Ectodermal cell (in vitro differentiated cells): ENCODE data around the gene GYS2. TPM values are rescaled to one million over a fixed set of nuclear protein-coding genes. Genes with fewer than 3 reads are reported as not detected.
"Not testable (repeated sequence)": the region's sequence is repeated elsewhere in the genome, so short reads cannot be mapped to it uniquely, and the experiment has no call there.

ENCODE experiments used
- H3K27ac ChIP-seq: 2 replicates; pipeline ENCODE4 v1.7.0; 2013; ENCODE audit warnings: mild to moderate bottlenecking, low read depth, low read length; ENCODE audit not compliant: insufficient read depth, poor library complexity, severe bottlenecking
- H3K27me3 ChIP-seq: 2 replicates; pipeline ENCODE4 v1.7.0; 2013; ENCODE audit warnings: mild to moderate bottlenecking, low read length; ENCODE audit not compliant: insufficient read depth, control insufficient read depth, poor library complexity, severe bottlenecking
- H3K36me3 ChIP-seq: one replicate; pipeline ENCODE4 v1.7.0; 2013; ENCODE audit warnings: low read length; ENCODE audit not compliant: control insufficient read depth, insufficient read depth
- H3K4me1 ChIP-seq: one replicate; pipeline ENCODE4 v1.7.0; 2013; ENCODE audit warnings: low read length; ENCODE audit not compliant: control insufficient read depth, insufficient read depth
- H3K4me3 ChIP-seq: 2 replicates; pipeline ENCODE4 v1.7.0; 2013; ENCODE audit warnings: low read depth, low read length, control low read depth; ENCODE audit not compliant: insufficient read depth
- H3K9me3 ChIP-seq: 2 replicates; pipeline ENCODE4 v1.7.0; 2013; ENCODE audit warnings: mild to moderate bottlenecking, low read length, moderate library complexity; ENCODE audit not compliant: control insufficient read depth
- WGBS, 2 experiments: methylation state at CpG; one replicate each; pipeline ENCODE4 v1.1.7; 2013; ENCODE audit warnings: missing lambda C conversion rate in 2 of 2; 5-methylcytosine and 5-hydroxymethylcytosine counted together
- polyA plus RNA-seq, 4 experiments: library from polyadenylated mRNA; stranded (reverse); fragments of 50-300 nt; gene quantifications; one replicate each; pipeline ENCODE4 v1.2.3, GENCODE V29; 2013

GYS2 gene
- 0.13 TPM for polyA plus RNA-seq (2013, experiment 1 of 4)
- polyA plus RNA-seq (2013, experiment 2 of 4) = not detected
- not detected for polyA plus RNA-seq (2013, experiment 3 of 4)
- polyA plus RNA-seq (2013, experiment 4 of 4) = not detected

DNA sequence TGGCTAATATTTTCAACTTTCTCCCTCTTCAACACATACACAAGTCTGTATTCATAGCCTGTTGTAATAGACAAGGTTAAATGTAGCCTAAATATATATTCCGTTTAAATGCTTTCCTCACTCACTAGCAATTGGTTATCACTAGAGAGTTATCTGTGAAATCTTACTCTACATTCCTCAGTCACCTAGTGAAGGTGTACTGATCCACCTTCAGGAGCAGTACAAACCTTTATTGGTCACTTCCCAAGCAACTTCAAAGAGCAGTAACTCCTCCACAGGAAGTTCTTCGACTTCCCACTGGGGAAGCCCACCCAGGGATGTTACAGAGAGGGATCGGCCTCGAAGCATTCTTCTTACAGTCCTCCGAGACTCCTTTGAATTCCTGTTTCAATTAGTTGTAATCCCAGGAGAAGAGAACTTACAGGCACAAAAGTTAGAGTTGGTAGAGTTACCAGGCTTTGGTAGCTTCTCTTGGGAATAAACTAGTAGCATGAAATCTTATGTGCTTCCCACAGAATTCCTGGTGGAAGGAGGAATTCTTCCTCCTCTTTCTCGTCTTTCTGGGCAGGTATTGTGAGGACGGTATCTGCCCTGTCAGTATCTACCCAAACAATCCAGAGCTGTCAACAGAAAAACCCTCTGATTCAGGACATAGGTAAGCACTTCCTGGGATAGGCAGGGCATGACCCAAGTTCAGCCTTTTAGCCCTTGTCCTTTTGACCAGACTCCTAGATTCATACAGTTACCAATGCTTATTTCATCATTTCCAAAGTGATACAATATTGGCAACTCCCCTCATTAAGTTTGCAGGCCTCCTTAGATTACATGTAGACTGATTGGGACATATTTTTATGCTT lies at the start of gene GYS2:
GYS2 (minus strand) TSS at position 603 of the 857 bp plus-strand sequence; CDS start at position 348, 255 bp downstream.
- H3K27ac ChIP-seq = no peak within 1 kb of the TSS
- H3K4me3 ChIP-seq = no peak within 1 kb of the TSS
- no peaks in the 10 kb centered on the region for H3K27me3 ChIP-seq
- no peaks in the 10 kb centered on the region for H3K4me1 ChIP-seq
- no peaks in the 10 kb centered on the region for H3K36me3 ChIP-seq
- no peaks in the 10 kb centered on the region for H3K9me3 ChIP-seq
- 53 to 58% methylated on average over 6 to 7 of the region's 7 CpGs for WGBS, 2 experiments

DNA sequence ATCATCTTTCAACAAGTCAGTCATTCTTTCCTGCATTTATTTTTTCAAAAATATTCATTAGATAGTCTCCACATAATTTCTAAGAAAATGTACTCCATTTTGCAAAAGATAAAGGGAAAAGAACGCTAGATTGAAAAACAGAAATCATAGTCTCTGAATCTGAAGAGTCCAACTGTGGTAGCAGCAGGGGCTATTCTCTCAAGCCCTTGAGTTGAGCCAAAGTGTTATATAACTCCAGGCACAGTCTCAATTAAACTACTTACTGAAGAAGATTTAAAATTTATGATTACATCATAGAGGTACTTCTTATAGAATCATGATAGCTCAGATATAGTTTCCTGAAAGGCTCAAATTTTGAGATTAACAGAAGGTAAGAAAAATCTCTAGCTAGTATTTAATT lies 47.2 kb upstream of the GYS2 start:
- H3K4me3 ChIP-seq = no peak overlapping the region
- H3K36me3 ChIP-seq = peaks cover 40% of the 10 kb centered on the region
- no peaks in the 10 kb centered on the region for H3K9me3 ChIP-seq
- no peaks in the 10 kb centered on the region for H3K27me3 ChIP-seq
- peaks cover 15% of the 10 kb centered on the region for H3K4me1 ChIP-seq
- WGBS, 2 experiments = 100% methylated on average over 1 of the region's 1 CpG
- H3K27ac ChIP-seq = no peak overlapping the region

- Histone ChIP-seq H3K4me1 (peaks cover 15% of the 10 kb centered on the region), H3K27me3 (no peaks in the 10 kb centered on the region), H3K27ac (no peak overlapping the region), H3K9me3 (no peaks in the 10 kb centered on the region), H3K36me3 (peaks cover 45% of the 10 kb centered on the region), H3K4me3 (no peak overlapping the region)
- WGBS, 2 experiments = 95 to 100% methylated on average over 1 of the region's 1 CpG
Measured at GRCh38 chr12:21650997-21651396, 46.4 kb upstream of the GYS2 start.

DNA sequence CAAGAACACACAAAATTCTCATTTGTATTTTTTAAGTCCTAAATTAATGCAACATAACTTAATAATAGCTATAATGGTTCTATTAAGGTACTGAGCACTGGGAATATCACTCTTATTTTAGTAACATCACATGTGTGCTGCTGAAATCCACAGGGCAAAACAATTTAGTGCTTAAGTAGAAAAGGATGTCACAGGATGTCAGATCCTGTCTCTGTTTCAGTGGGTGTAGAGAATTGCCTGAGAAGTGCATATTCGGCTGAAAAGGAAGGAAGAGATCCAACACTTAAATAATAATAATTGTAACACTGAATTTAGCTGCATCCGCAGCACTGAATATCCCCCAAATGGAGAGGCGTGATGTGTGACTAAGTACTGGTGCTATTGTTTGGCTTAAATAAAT lies 44.4 kb upstream of the GYS2 start:
- Histone ChIP-seq H3K36me3 (peaks cover 49% of the 10 kb centered on the region), H3K4me3 (no peak overlapping the region), H3K4me1 (peaks cover 10% of the 10 kb centered on the region), H3K9me3 (no peaks in the 10 kb centered on the region), H3K27me3 (no peaks in the 10 kb centered on the region), H3K27ac (no peak overlapping the region)
- WGBS, 2 experiments = no CpG with 5 or more reads among the region's 3 CpGs

DNA sequence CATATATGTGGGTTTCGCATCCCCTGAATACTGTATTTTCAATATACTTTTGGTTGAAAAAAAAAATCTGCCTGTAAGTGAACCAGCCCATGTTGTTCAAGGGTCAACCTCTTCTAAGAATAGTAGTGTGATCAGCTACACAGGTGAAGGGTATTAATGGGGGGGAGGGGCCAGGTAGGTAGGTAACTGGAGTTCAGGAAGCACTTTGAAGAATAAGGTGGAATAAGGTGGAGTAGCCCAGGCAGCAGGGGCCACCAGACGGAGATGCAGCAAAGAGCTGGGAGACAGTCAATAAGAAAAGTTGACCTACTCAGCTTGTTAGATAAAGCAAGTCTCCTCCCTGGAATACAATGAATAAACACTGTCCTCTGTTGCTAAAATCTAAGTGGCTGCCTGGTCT lies 43.7 kb upstream of the GYS2 start:
- H3K36me3 ChIP-seq = peaks cover 49% of the 10 kb centered on the region
- no peaks in the 10 kb centered on the region for H3K27me3 ChIP-seq
- 97 to 98% methylated on average over 2 of the region's 2 CpGs for WGBS, 2 experiments
- no peak overlapping the region for H3K4me3 ChIP-seq
- H3K27ac ChIP-seq = no peak overlapping the region
- no peaks in the 10 kb centered on the region for H3K9me3 ChIP-seq
- peaks cover 10% of the 10 kb centered on the region for H3K4me1 ChIP-seq

DNA sequence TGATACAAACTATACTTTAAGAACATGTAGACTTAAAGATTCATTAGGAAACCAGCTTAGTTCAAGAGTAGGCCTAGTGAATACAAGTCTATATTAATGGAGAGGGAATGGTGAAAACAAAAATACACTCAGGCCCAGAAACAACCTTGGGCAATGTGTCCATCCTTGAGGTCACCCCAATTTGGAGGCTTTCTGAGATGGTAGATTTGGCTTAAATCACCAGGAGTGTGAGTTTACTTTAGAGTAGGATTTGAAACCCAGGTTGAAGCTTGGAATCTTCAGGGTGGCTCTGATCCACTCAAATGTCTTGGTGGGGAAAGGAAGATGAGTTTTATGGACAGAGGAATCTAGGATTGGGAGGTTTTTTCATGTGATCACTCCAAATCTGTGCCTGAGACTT lies 42.5 kb upstream of the GYS2 start:
- H3K36me3 ChIP-seq = peaks cover 55% of the 10 kb centered on the region
- no peak overlapping the region for H3K27ac ChIP-seq
- H3K27me3 ChIP-seq = no peaks in the 10 kb centered on the region
- no peak overlapping the region for H3K4me3 ChIP-seq
- no peaks in the 10 kb centered on the region for H3K9me3 ChIP-seq
- H3K4me1 ChIP-seq = peaks cover 13% of the 10 kb centered on the region

- H3K27ac ChIP-seq, H3K27me3 ChIP-seq, H3K9me3 ChIP-seq, H3K4me3 ChIP-seq: not testable (repeated sequence)
- WGBS, 2 experiments = 70 to 77% methylated on average over 5 to 6 of the region's 7 CpGs
- peaks cover 13% of the 10 kb centered on the region for H3K4me1 ChIP-seq
- peaks cover 53% of the 10 kb centered on the region for H3K36me3 ChIP-seq
Measured at GRCh38 chr12:21645041-21645500, 40.4 kb upstream of the GYS2 start.

DNA sequence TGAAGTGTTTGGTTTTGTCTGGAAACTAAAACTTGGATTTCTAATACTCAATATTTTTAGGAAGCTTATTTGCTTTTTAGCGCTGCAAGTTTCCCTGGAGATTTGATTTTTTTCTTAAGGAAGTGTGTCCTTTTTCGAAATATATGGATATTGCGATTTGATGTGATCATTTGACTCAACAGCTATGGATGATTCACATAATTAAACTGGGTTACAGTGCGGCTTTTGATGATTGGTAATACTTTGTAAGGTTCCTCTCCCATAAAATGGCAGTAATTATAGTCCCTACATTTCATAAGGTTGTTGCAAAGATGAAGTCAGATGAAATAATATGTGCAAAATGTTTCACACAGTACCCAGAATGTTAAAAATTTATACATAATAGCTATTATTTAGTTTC lies 39.9 kb upstream of the GYS2 start:
- Histone ChIP-seq H3K36me3 (peaks cover 48% of the 10 kb centered on the region), H3K27me3 (no peaks in the 10 kb centered on the region), H3K27ac (no peak overlapping the region), H3K4me1 (peaks cover 13% of the 10 kb centered on the region), H3K4me3 (no peak overlapping the region), H3K9me3 (no peaks in the 10 kb centered on the region)
- WGBS, 2 experiments = 95 to 98% methylated on average over 4 of the region's 4 CpGs

GRCh38 chr12:21643758-21644157 lies 39.1 kb upstream of the GYS2 start:
- H3K4me3 ChIP-seq = no peak overlapping the region
- H3K27ac ChIP-seq = no peak overlapping the region
- 91 to 97% methylated on average over 3 of the region's 3 CpGs for WGBS, 2 experiments
- no peaks in the 10 kb centered on the region for H3K9me3 ChIP-seq
- H3K36me3 ChIP-seq = peaks cover 45% of the 10 kb centered on the region
- H3K27me3 ChIP-seq = no peaks in the 10 kb centered on the region
- H3K4me1 ChIP-seq = peaks cover 13% of the 10 kb centered on the region

DNA sequence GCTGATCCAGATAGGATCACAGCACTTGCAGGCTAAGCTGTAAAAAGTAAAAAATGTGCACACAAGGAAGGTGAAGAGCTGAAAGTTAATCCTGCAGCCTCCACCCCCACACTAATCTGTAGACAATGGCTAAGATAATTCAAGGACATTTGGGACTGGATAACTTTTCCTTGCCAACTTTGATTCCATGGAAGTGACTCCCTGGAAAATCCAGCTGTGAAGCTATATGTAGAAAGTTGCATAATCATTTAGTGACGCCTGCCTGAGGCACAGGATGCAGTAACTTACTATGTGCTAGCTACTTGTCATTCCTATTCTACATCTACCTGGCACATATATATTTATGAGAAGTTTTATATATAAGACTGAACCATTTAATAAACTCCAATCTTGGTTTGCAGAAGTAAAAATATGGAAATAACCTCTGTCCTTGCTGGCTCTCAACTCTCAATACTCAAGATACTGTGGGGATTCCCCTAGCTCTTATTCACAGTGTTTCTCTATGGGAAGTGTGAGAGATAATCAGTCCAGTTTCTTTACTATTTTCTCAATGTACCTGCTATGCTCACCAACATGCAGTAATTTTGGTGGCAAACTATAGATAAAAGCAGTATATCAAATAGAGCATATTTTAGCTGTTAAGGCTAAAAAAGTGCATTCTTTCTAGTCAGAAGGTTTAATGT lies 38.2 kb upstream of the GYS2 start:
- Histone ChIP-seq H3K36me3 (peaks cover 46% of the 10 kb centered on the region), H3K4me3 (no peak overlapping the region), H3K9me3 (no peaks in the 10 kb centered on the region), H3K4me1 (peaks cover 13% of the 10 kb centered on the region), H3K27ac (no peak overlapping the region), H3K27me3 (no peaks in the 10 kb centered on the region)
- WGBS, 2 experiments = 100% methylated on average over 1 of the region's 1 CpG; no CpG with 5 or more reads in 1 of the 2 experiments
